Panc1 (cell line): ENCODE data around the gene PPCDC. TPM values are rescaled to one million over a fixed set of nuclear protein-coding genes. Genes with fewer than 3 reads are reported as not detected.

Experiments used
- ATAC-seq: fragments of 200-7000 bp; cut with Tn5 transposase; 2 replicates; pipeline ENCODE4 v1.9.1; 2020; ENCODE audit warnings: mild to moderate bottlenecking, moderate library complexity
- BruUV-seq: library from RNA; stranded (reverse); fragments of 400-500 nt; replicated peaks from 2 replicates; lab custom pipeline; 2021; lab: Mats Ljungman, UMichigan
- CTCF ChIA-PET: fragments of 300-600 bp; sonication (Branson Sonifier 250); formaldehyde crosslinking; loops from one replicate; lab custom pipeline; 2022; ENCODE audit warnings: antibody characterized with exemption; lab: Charles Lee
- POLR2A ChIA-PET: fragments of 300-600 bp; sonication (Branson Sonifier 250); formaldehyde crosslinking; loops from one replicate; lab custom pipeline; 2022; ENCODE audit warnings: antibody characterized with exemption; lab: Charles Lee
- DNase-seq: peaks from one replicate; pipeline ENCODE4 v3.0.0-alpha.2; 2010; ENCODE audit warnings: low read depth, low spot score
- H3K27ac ChIP-seq: 2 replicates; pipeline ENCODE4 v1.5.1; 2011; ENCODE audit warnings: mild to moderate bottlenecking, low read length, inconsistent platforms
- H3K27me3 ChIP-seq: fragments of 200-500 bp; sonication (Bioruptor generic); 2 replicates; pipeline ENCODE4 v1.6.0; 2014; ENCODE audit warnings: low read length, inconsistent platforms; ENCODE audit not compliant: control insufficient read depth, insufficient read depth
- H3K36me3 ChIP-seq: fragments of 200-500 bp; sonication (Bioruptor generic); 2 replicates; pipeline ENCODE4 v1.5.1; 2014; ENCODE audit warnings: inconsistent platforms, mild to moderate bottlenecking, low read length, moderate library complexity; ENCODE audit not compliant: control insufficient read depth, insufficient read depth
- H3K4me1 ChIP-seq: 2 replicates; pipeline ENCODE4 v1.5.1; 2011; ENCODE audit warnings: inconsistent platforms, mild to moderate bottlenecking, low read length, moderate library complexity; ENCODE audit not compliant: control insufficient read depth, insufficient read depth
- H3K4me3 ChIP-seq, 2 experiments: 2 replicates each; pipeline ENCODE4 v1.5.1; 2011 to 2012; ENCODE audit warnings: low read depth in 2 of 2, low read length in 2 of 2, mild to moderate bottlenecking in 2 of 2, inconsistent platforms in 1 of 2, moderate library complexity in 1 of 2
- H3K9me3 ChIP-seq: fragments of 200-500 bp; sonication (Bioruptor generic); 2 replicates; pipeline ENCODE4 v1.5.1; 2014; ENCODE audit warnings: low read depth, mild to moderate bottlenecking, inconsistent platforms, low read length, moderate library complexity; ENCODE audit not compliant: control insufficient read depth, insufficient read depth
- CTCF ChIP-seq: fragments of 450-650 bp; IDR thresholded peaks from 2 replicates; pipeline ENCODE4 v1.5.1; 2017; ENCODE audit warnings: mild to moderate bottlenecking
- POLR2AphosphoS5 ChIP-seq: IDR thresholded peaks from 2 replicates; pipeline ENCODE4 v1.6.1; 2012; ENCODE audit warnings: mild to moderate bottlenecking, low read depth, low read length, moderate library complexity
- REST ChIP-seq, 2 experiments: IDR thresholded peaks; 2 replicates each; pipeline ENCODE4 v1.6.1; 2011 to 2012; ENCODE audit warnings: low read depth in 2 of 2, control low read depth in 1 of 2, low read length in 1 of 2, mild to moderate bottlenecking in 1 of 2, moderate library complexity in 1 of 2; ENCODE audit not compliant: insufficient read depth in 1 of 2
- SIN3A ChIP-seq: IDR thresholded peaks from 2 replicates; pipeline ENCODE4 v1.6.1; 2012; ENCODE audit warnings: low read depth, mild to moderate bottlenecking, low read length, moderate library complexity, borderline replicate concordance; ENCODE audit not compliant: insufficient read depth
- TCF7L2 ChIP-seq: IDR thresholded peaks from 2 replicates; pipeline ENCODE4 v1.6.1; 2011; ENCODE audit warnings: mild to moderate bottlenecking, low read depth, low read length, inconsistent platforms
- in situ Hi-C: cut with HindIII; loops from 2 replicates; pipeline ENCODE4 v1.10.0; 2016; ENCODE audit warnings: low sequenced_read_pairs, low pct_unique_long_range_greater_than_20kb
- intact Hi-C: fragments of 100-400 bp; cut with micrococcal nuclease; formaldehyde crosslinking; loops from one replicate; pipeline ENCODE4 v1.10.0; 2022; ENCODE audit not compliant: unreplicated experiment
- total RNA-seq: library from RNA; stranded (reverse); gene quantifications from one replicate; pipeline ENCODE4 v1.2.1, GENCODE V29; 2021; ENCODE audit not compliant: unreplicated experiment

The PPCDC gene
- total RNA-seq, 1 experiment from 2014 or later = 26.1 TPM

- H3K9me3 ChIP-seq = no peaks in the 10 kb centered on the region
- intact Hi-C loops = no loop called here
- H3K27me3 ChIP-seq = no peaks in the 10 kb centered on the region
- TF ChIP-seq TCF7L2 = no peak
- TF ChIP-seq REST (IDR thresholded peaks at IDR 0.05; ENCODE audit: insufficient read depth in 1 of 2, low read depth in 2 of 2, low read length in 1 of 2) = no peak
- TF ChIP-seq CTCF = no peak
- TF ChIP-seq SIN3A = no peak
- TF ChIP-seq POLR2AphosphoS5 = no peak
- CTCF ChIA-PET = interaction anchor here (0.7 kb wide), 1 partner anchor 151 kb away, joined by 3 read pairs; no protein-coding TSS in a partner anchor
- DNase-seq (no peak), ATAC-seq (no peak)
- no TSS peak for BruUV-seq
- POLR2A ChIA-PET = no interaction called here
- H3K36me3 ChIP-seq = no peaks in the 10 kb centered on the region
- no peak overlapping the region for H3K4me3 ChIP-seq
- H3K4me1 ChIP-seq = no peaks in the 10 kb centered on the region; the same call in 1 of the 2 replicates
- in situ Hi-C loops = no loop called here
- H3K27ac ChIP-seq = no peak overlapping the region
Measured at GRCh38 chr15:75061272-75061671, 37.9 kb downstream of the PPCDC start.

GRCh38 chr15:75062706-75063105 is 39.3 kb downstream of the PPCDC start:
- H3K9me3 ChIP-seq = no peaks in the 10 kb centered on the region
- ChIA-PET POLR2A (no interaction called here), CTCF (no interaction called here)
- ATAC-seq (no peak), DNase-seq (no peak)
- TF ChIP-seq CTCF (no peak), TCF7L2 (no peak), REST (IDR thresholded peaks at IDR 0.05; ENCODE audit: insufficient read depth in 1 of 2, low read depth in 2 of 2, low read length in 1 of 2) (no peak), SIN3A (no peak), POLR2AphosphoS5 (no peak)
- no peak overlapping the region for H3K27ac ChIP-seq
- H3K27me3 ChIP-seq = no peaks in the 10 kb centered on the region
- H3K4me3 ChIP-seq = no peak overlapping the region
- intact Hi-C loops (no loop called here), in situ Hi-C loops (no loop called here)
- no peaks in the 10 kb centered on the region; the same call in 1 of the 2 replicates for H3K4me1 ChIP-seq
- no TSS peak for BruUV-seq
- no peaks in the 10 kb centered on the region for H3K36me3 ChIP-seq
